Measurements from ENCODE around the gene UBE2Q2. TPM values are rescaled to one million over a fixed set of nuclear protein-coding genes. Genes with fewer than 3 reads are reported as not detected.
"Not testable (repeated sequence)": the region's sequence is repeated elsewhere in the genome, so short reads cannot be mapped to it uniquely, and the experiment has no call there.

Gene UBE2Q2
- polyA plus RNA-seq, 1 of the 3 experiments (the other 2 are of a cell fraction) = 14.5 TPM

DNA sequence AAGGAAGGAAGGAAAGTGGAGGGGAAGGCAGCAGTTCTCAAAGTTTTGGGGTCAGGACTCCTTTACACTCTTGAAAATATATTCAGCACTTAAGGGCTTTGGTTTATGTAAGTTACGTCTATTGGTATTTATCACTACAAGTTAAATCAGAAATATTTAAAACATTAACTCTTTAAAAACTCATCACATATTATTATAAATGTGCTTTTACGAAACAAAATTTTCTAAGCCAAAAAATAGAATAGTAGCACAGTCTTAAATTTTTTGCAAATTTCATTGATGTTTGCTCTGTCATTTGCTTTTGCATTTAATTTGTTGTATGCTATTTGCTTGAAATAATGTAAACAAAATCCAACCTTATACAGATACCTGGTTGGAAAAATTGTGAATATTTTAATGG, 7.5 kb downstream of the UBE2Q2 start:
- peaks cover 5% of the 10 kb centered on the region for H3F3A ChIP-seq (replicated peaks; ENCODE audit: insufficient read depth)
- POLR2A ChIA-PET = no interaction called here
- peaks cover 7 to 35% of the 10 kb centered on the region in 2 experiments for H3K36me3 ChIP-seq (replicated peaks in 1 of 2; ENCODE audit: control insufficient read depth in 1 of 2, insufficient read depth in 2 of 2, low read length in 1 of 2)
- H2AFZ ChIP-seq (ENCODE audit: low read depth) = no peak overlapping the region
- no peak overlapping the region for H3K27ac ChIP-seq (ENCODE audit: low read depth in 2 of 2, low read length in 1 of 2)
- H3K4me2 ChIP-seq = no peak overlapping the region
- no peak for DNase-seq
- H4K20me1 ChIP-seq (ENCODE audit: insufficient read depth) = peaks cover 77% of the 10 kb centered on the region
- TF ChIP-seq USF2 (IDR thresholded peaks at IDR 0.05; ENCODE audit: borderline replicate concordance, low read depth, low read length) = no peak
- H3K9me2 ChIP-seq = no peaks in the 10 kb centered on the region
- H3K27me3 ChIP-seq (ENCODE audit: insufficient read depth) = no peaks in the 10 kb centered on the region
- WGBS (ENCODE audit: low lambda C conversion rate) = 93% methylated on average over 2 of the region's 2 CpGs
- peaks cover 99% of the 10 kb centered on the region for H3K79me2 ChIP-seq (ENCODE audit: insufficient read depth)
- H3K9me3 ChIP-seq = no peaks in the 10 kb centered on the region
- CTCF ChIA-PET = no interaction called here
- peaks cover under 1 to 8% of the 10 kb centered on the region in 2 experiments; a peak in 3 of 4 replicates for H3K4me1 ChIP-seq (ENCODE audit: control insufficient read depth in 1 of 2, insufficient read depth in 2 of 2, low read depth in 1 of 2, low read length in 1 of 2)
- no peak overlapping the region for H3K4me3 ChIP-seq (ENCODE audit: low read depth in 2 of 2, low read length in 1 of 2)
- no peak overlapping the region for H3K9ac ChIP-seq

- POLR2A ChIA-PET; CTCF ChIA-PET; H3K4me2 ChIP-seq; H3K27ac ChIP-seq (ENCODE audit: low read depth in 2 of 2, low read length in 1 of 2); H3K4me3 ChIP-seq (ENCODE audit: low read depth in 2 of 2, low read length in 1 of 2); H2AFZ ChIP-seq (ENCODE audit: low read depth); H3F3A ChIP-seq (replicated peaks; ENCODE audit: insufficient read depth); DNase-seq; H3K27me3 ChIP-seq (ENCODE audit: insufficient read depth); H3K9ac ChIP-seq; H3K9me2 ChIP-seq; H3K9me3 ChIP-seq; H3K4me1 ChIP-seq (ENCODE audit: control insufficient read depth in 1 of 2, insufficient read depth in 2 of 2, low read depth in 1 of 2, low read length in 1 of 2): not testable (repeated sequence)
- Histone ChIP-seq H3K36me3 (replicated peaks in 1 of 2; ENCODE audit: control insufficient read depth in 1 of 2, insufficient read depth in 2 of 2, low read length in 1 of 2) (peaks cover 7 to 31% of the 10 kb centered on the region in 2 experiments), H3K79me2 (ENCODE audit: insufficient read depth) (peaks cover 93% of the 10 kb centered on the region), H4K20me1 (ENCODE audit: insufficient read depth) (peaks cover 72% of the 10 kb centered on the region)
- WGBS (ENCODE audit: low lambda C conversion rate) = 98% methylated on average over 4 of the region's 4 CpGs
Observed at GRCh38 chr15:75851566-75851965, 8.3 kb downstream of the UBE2Q2 start.

DNA sequence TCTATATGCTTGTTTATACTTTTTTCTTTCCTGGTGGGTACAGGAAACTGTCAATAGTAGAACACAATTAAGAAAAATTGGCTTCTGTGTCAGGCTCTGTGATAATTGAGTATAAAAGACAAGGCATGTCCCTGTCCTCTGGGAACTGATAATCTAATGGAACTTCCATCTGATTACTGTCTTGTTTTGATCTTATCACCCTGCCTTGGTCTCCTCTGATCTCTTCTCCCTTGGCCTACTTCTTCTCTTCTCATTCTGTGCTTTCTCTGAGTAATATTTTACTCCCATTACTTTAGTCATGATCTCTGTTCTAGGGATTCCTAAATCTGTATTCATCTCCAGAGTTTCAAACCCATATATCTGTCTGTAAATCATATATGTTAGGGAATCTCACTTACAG, 14.6 kb downstream of the UBE2Q2 start:
- DNase-seq = no peak
- Histone ChIP-seq H3K27me3 (ENCODE audit: insufficient read depth) (no peaks in the 10 kb centered on the region), H2AFZ (ENCODE audit: low read depth) (no peak overlapping the region), H3K9ac (no peak overlapping the region), H3K36me3 (replicated peaks in 1 of 2; ENCODE audit: control insufficient read depth in 1 of 2, insufficient read depth in 2 of 2, low read length in 1 of 2) (peaks cover 26 to 48% of the 10 kb centered on the region in 2 experiments), H4K20me1 (ENCODE audit: insufficient read depth) (peaks cover 12% of the 10 kb centered on the region; the same call in 1 of the 2 replicates), H3K9me3 (no peaks in the 10 kb centered on the region), H3K79me2 (ENCODE audit: insufficient read depth) (peaks cover 80% of the 10 kb centered on the region), H3K4me2 (no peak overlapping the region), H3K9me2 (no peaks in the 10 kb centered on the region), H3K4me1 (ENCODE audit: control insufficient read depth in 1 of 2, insufficient read depth in 2 of 2, low read depth in 1 of 2, low read length in 1 of 2) (no peaks in the 10 kb centered on the region; a peak in 1 of 4 replicates), H3K4me3 (ENCODE audit: low read depth in 2 of 2, low read length in 1 of 2) (no peak overlapping the region), H3K27ac (ENCODE audit: low read depth in 2 of 2, low read length in 1 of 2) (no peak overlapping the region), H3F3A (replicated peaks; ENCODE audit: insufficient read depth) (peaks cover 5% of the 10 kb centered on the region)
- TF ChIP-seq, protein P1, sequence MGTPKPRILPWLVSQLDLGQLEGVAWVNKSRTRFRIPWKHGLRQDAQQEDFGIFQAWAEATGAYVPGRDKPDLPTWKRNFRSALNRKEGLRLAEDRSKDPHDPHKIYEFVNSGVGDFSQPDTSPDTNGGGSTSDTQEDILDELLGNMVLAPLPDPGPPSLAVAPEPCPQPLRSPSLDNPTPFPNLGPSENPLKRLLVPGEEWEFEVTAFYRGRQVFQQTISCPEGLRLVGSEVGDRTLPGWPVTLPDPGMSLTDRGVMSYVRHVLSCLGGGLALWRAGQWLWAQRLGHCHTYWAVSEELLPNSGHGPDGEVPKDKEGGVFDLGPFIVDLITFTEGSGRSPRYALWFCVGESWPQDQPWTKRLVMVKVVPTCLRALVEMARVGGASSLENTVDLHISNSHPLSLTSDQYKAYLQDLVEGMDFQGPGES (IDR thresholded peaks at IDR 0.05; ENCODE audit: low read depth, low read length) = no peak
- TF ChIP-seq FOSL2 (IDR thresholded peaks at IDR 0.05; ENCODE audit: borderline replicate concordance, low read depth) (no peak), USF2 (IDR thresholded peaks at IDR 0.05; ENCODE audit: borderline replicate concordance, low read depth, low read length) (no peak), RFX5 (IDR thresholded peaks at IDR 0.05; ENCODE audit: low read length) (no peak), EP300 (IDR thresholded peaks at IDR 0.05; ENCODE audit: borderline replicate concordance in 1 of 2, low read depth in 1 of 2, low read length in 1 of 2) (no peak), SIN3A (IDR thresholded peaks at IDR 0.05; ENCODE audit: borderline replicate concordance, low read depth, low read length) (no peak), PBX3 (IDR thresholded peaks at IDR 0.05) (no peak), TAF1 (IDR thresholded peaks at IDR 0.05; ENCODE audit: borderline replicate concordance, low read depth, low read length) (no peak), SMC3 (IDR thresholded peaks at IDR 0.05; ENCODE audit: low read depth, low read length) (no peak), FOXM1 (IDR thresholded peaks at IDR 0.05; ENCODE audit: low read depth) (no peak)
- ChIA-PET CTCF (no interaction called here), POLR2A (no interaction called here)
